IMR-90 (cell line): ENCODE data around the gene BIK.

Experiments used
- CTCF ChIP-seq: conservative IDR thresholded peaks from 2 replicates; pipeline ENCODE4 v1.5.1; 2012; ENCODE audit warnings: mild to moderate bottlenecking, low read depth, low read length, improper control_type of control experiment
- FOS ChIP-seq: fragments of 150-350 bp; IDR thresholded peaks from 2 replicates; pipeline ENCODE4 v1.6.1; 2016; ENCODE audit warnings: low read depth, low read length
- RCOR1 ChIP-seq: IDR thresholded peaks from 2 replicates; pipeline ENCODE4 v1.6.1; 2012; ENCODE audit warnings: mild to moderate bottlenecking, low read length, improper control_type of control experiment; ENCODE audit not compliant: insufficient replicate concordance

- TF ChIP-seq CTCF (no peak), FOS (no peak), RCOR1 (no peak)
These were observed 1.0 kb upstream of the BIK start for GRCh38 chr22:43109511-43109910.
